CD4-positive, alpha-beta T cell treated with Interleukin-4 for 4 hours (primary cell): ENCODE measurements around the gene SYTL4.
A peak's percentile ranks its signal among the peaks of the same experiment; 100 is the strongest.

ENCODE experiments used
- DNase-seq: peaks from one replicate; pipeline ENCODE4 v3.0.0-alpha.2; 2020

SYTL4 gene

GRCh38 chrX:100647095-100647494 lies 84.8 kb downstream of the SYTL4 start:
- DNase-seq, result no peak

GRCh38 chrX:100645106-100645505 lies 86.8 kb downstream of the SYTL4 start:
- no peak for DNase-seq

- no peak for DNase-seq
These were observed 87.7 kb downstream of the SYTL4 start, which contains the start of gene SRPX2 for GRCh38 chrX:100643956-100644860. Gene SRPX2 (plus strand): TSS chrX:100644199. CDS start chrX:100646323, 2,124 bp downstream.

- no peak for DNase-seq
These were observed 88.7 kb downstream of the SYTL4 start for GRCh38 chrX:100643212-100643611.

- DNase-seq, result no peak
These were observed 89.6 kb downstream of the SYTL4 start for GRCh38 chrX:100642290-100642689.

- DNase-seq, result peak; percentile 72
These were observed 95.5 kb downstream of the SYTL4 start, which contains the start of gene TSPAN6 for GRCh38 chrX:100636321-100636991. Gene TSPAN6 (minus strand): TSS chrX:100636806. CDS start chrX:100636694, 112 bp downstream.

GRCh38 chrX:100635989-100636320 lies 96.0 kb downstream of the SYTL4 start:
- no peak for DNase-seq

- no peak for DNase-seq
These were observed 96.9 kb downstream of the SYTL4 start for GRCh38 chrX:100635040-100635439.

- peak; percentile 1 for DNase-seq
These were observed 105.9 kb downstream of the SYTL4 start for GRCh38 chrX:100625985-100626491.
